ENCODE data around the gene PAX5. TPM values are rescaled to one million over a fixed set of nuclear protein-coding genes. Genes with fewer than 3 reads are reported as not detected.

PAX5 gene
- total RNA-seq, 1 experiment from 2014 or later, result 6.6 TPM

DNA sequence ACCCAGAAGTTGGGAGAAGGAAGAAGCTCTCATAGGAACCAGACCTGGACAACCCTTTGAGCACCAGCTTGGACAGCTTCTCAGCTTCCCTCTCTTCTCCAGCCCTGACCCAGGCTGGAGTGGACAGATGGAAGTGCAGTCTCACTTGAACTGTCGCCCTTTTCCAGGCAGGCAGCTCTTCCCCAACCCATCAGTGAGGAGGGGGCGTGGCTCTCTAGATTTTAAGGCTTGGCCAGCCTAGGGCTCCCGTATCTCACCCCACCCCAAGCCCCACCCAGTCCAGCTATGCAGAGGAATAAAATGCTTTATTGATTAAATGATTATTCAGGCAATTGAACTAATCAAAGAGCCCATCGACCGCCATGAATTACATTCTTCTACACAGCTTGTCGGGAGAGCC is 2.2 kb downstream of the PAX5 start:
- ATAC-seq, result no peak
- Mint-ChIP-seq H3K36me3 (no peaks in the 10 kb centered on the region), H3K9me3 (no peaks in the 10 kb centered on the region), H3K27me3 (ENCODE audit: low read depth) (peaks cover 99% of the 10 kb centered on the region), H3K4me1 (peaks cover 55% of the 10 kb centered on the region), H3K27ac (no peak overlapping the region), H3K4me3 (no peak overlapping the region)
- ChIA-PET CTCF (interaction anchor here (0.6 to 1.2 kb wide), 2 partner anchors 174 to 379 kb away, joined by 3 read pairs; no protein-coding TSS in a partner anchor), POLR2A (no interaction called here)
- TF ChIP-seq FOXK1 (CRISPR knock-in tag; IDR thresholded peaks at IDR 0.05) (no peak), ZNF416 (CRISPR knock-in tag; IDR thresholded peaks at IDR 0.05) (no peak), MXD4 (CRISPR knock-in tag; IDR thresholded peaks at IDR 0.05; ENCODE audit: borderline replicate concordance) (no peak)
- TF ChIP-seq, protein P1, sequence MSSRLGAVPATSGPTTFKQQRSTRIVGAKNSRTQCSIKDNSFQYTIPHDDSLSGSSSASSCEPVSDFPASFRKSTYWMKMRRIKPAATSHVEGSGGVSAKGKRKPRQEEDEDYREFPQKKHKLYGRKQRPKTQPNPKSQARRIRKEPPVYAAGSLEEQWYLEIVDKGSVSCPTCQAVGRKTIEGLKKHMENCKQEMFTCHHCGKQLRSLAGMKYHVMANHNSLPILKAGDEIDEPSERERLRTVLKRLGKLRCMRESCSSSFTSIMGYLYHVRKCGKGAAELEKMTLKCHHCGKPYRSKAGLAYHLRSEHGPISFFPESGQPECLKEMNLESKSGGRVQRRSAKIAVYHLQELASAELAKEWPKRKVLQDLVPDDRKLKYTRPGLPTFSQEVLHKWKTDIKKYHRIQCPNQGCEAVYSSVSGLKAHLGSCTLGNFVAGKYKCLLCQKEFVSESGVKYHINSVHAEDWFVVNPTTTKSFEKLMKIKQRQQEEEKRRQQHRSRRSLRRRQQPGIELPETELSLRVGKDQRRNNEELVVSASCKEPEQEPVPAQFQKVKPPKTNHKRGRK (CRISPR knock-in tag; IDR thresholded peaks at IDR 0.05; ENCODE audit: borderline replicate concordance), result no peak
- TF ChIP-seq, protein P2, sequence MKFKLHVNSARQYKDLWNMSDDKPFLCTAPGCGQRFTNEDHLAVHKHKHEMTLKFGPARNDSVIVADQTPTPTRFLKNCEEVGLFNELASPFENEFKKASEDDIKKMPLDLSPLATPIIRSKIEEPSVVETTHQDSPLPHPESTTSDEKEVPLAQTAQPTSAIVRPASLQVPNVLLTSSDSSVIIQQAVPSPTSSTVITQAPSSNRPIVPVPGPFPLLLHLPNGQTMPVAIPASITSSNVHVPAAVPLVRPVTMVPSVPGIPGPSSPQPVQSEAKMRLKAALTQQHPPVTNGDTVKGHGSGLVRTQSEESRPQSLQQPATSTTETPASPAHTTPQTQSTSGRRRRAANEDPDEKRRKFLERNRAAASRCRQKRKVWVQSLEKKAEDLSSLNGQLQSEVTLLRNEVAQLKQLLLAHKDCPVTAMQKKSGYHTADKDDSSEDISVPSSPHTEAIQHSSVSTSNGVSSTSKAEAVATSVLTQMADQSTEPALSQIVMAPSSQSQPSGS (CRISPR knock-in tag; IDR thresholded peaks at IDR 0.05; ENCODE audit: borderline replicate concordance, low read depth), result no peak
- no peak for DNase-seq (ENCODE audit: low spot score)

DNA sequence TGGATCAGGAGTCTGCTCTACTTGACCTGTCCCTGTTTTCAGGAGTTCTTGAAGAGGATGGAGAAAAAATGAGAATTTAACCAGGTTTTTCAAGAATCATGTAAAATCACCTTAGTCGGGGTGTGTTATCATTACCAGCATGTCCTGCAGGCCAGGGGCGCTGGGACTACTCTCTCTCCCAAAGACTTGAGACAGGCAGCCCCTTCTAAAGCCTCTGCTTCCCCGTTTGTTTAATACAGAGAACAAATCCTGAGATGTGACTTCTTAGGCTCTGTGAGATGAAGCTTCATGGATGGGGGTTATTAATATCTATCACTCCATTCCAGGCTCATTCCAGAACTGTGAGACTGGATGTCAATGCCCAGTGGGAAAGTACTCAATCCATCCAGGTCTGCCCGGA is 3.0 kb downstream of the PAX5 start:
- POLR2A ChIA-PET, result no interaction called here
- TF ChIP-seq, protein P3, sequence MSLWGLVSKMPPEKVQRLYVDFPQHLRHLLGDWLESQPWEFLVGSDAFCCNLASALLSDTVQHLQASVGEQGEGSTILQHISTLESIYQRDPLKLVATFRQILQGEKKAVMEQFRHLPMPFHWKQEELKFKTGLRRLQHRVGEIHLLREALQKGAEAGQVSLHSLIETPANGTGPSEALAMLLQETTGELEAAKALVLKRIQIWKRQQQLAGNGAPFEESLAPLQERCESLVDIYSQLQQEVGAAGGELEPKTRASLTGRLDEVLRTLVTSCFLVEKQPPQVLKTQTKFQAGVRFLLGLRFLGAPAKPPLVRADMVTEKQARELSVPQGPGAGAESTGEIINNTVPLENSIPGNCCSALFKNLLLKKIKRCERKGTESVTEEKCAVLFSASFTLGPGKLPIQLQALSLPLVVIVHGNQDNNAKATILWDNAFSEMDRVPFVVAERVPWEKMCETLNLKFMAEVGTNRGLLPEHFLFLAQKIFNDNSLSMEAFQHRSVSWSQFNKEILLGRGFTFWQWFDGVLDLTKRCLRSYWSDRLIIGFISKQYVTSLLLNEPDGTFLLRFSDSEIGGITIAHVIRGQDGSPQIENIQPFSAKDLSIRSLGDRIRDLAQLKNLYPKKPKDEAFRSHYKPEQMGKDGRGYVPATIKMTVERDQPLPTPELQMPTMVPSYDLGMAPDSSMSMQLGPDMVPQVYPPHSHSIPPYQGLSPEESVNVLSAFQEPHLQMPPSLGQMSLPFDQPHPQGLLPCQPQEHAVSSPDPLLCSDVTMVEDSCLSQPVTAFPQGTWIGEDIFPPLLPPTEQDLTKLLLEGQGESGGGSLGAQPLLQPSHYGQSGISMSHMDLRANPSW (CRISPR knock-in tag; conservative IDR thresholded peaks at IDR 0.05; ENCODE audit: low read depth), result no peak
- TF ChIP-seq, protein P4, sequence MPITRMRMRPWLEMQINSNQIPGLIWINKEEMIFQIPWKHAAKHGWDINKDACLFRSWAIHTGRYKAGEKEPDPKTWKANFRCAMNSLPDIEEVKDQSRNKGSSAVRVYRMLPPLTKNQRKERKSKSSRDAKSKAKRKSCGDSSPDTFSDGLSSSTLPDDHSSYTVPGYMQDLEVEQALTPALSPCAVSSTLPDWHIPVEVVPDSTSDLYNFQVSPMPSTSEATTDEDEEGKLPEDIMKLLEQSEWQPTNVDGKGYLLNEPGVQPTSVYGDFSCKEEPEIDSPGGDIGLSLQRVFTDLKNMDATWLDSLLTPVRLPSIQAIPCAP (CRISPR knock-in tag; IDR thresholded peaks at IDR 0.05), result no peak
- TF ChIP-seq, protein P5, sequence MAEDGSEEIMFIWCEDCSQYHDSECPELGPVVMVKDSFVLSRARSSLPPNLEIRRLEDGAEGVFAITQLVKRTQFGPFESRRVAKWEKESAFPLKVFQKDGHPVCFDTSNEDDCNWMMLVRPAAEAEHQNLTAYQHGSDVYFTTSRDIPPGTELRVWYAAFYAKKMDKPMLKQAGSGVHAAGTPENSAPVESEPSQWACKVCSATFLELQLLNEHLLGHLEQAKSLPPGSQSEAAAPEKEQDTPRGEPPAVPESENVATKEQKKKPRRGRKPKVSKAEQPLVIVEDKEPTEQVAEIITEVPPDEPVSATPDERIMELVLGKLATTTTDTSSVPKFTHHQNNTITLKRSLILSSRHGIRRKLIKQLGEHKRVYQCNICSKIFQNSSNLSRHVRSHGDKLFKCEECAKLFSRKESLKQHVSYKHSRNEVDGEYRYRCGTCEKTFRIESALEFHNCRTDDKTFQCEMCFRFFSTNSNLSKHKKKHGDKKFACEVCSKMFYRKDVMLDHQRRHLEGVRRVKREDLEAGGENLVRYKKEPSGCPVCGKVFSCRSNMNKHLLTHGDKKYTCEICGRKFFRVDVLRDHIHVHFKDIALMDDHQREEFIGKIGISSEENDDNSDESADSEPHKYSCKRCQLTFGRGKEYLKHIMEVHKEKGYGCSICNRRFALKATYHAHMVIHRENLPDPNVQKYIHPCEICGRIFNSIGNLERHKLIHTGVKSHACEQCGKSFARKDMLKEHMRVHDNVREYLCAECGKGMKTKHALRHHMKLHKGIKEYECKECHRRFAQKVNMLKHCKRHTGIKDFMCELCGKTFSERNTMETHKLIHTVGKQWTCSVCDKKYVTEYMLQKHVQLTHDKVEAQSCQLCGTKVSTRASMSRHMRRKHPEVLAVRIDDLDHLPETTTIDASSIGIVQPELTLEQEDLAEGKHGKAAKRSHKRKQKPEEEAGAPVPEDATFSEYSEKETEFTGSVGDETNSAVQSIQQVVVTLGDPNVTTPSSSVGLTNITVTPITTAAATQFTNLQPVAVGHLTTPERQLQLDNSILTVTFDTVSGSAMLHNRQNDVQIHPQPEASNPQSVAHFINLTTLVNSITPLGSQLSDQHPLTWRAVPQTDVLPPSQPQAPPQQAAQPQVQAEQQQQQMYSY (CRISPR knock-in tag; IDR thresholded peaks at IDR 0.05), result no peak
- TF ChIP-seq ZNF423 (CRISPR knock-in tag; IDR thresholded peaks at IDR 0.05) (no peak), TEAD4 (CRISPR knock-in tag; IDR thresholded peaks at IDR 0.05) (no peak), SMAD4 (CRISPR knock-in tag; IDR thresholded peaks at IDR 0.05) (no peak), NFATC4 (CRISPR knock-in tag; IDR thresholded peaks at IDR 0.05) (no peak)
- TF ChIP-seq, protein P6, sequence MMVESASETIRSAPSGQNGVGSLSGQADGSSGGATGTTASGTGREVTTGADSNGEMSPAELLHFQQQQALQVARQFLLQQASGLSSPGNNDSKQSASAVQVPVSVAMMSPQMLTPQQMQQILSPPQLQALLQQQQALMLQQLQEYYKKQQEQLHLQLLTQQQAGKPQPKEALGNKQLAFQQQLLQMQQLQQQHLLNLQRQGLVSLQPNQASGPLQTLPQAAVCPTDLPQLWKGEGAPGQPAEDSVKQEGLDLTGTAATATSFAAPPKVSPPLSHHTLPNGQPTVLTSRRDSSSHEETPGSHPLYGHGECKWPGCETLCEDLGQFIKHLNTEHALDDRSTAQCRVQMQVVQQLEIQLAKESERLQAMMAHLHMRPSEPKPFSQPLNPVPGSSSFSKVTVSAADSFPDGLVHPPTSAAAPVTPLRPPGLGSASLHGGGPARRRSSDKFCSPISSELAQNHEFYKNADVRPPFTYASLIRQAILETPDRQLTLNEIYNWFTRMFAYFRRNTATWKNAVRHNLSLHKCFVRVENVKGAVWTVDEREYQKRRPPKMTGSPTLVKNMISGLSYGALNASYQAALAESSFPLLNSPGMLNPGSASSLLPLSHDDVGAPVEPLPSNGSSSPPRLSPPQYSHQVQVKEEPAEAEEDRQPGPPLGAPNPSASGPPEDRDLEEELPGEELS (CRISPR knock-in tag; IDR thresholded peaks at IDR 0.05), result no peak
- TF ChIP-seq, protein P7, sequence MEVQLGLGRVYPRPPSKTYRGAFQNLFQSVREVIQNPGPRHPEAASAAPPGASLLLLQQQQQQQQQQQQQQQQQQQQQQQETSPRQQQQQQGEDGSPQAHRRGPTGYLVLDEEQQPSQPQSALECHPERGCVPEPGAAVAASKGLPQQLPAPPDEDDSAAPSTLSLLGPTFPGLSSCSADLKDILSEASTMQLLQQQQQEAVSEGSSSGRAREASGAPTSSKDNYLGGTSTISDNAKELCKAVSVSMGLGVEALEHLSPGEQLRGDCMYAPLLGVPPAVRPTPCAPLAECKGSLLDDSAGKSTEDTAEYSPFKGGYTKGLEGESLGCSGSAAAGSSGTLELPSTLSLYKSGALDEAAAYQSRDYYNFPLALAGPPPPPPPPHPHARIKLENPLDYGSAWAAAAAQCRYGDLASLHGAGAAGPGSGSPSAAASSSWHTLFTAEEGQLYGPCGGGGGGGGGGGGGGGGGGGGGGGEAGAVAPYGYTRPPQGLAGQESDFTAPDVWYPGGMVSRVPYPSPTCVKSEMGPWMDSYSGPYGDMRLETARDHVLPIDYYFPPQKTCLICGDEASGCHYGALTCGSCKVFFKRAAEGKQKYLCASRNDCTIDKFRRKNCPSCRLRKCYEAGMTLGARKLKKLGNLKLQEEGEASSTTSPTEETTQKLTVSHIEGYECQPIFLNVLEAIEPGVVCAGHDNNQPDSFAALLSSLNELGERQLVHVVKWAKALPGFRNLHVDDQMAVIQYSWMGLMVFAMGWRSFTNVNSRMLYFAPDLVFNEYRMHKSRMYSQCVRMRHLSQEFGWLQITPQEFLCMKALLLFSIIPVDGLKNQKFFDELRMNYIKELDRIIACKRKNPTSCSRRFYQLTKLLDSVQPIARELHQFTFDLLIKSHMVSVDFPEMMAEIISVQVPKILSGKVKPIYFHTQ (CRISPR knock-in tag; IDR thresholded peaks at IDR 0.05), result no peak
- TF ChIP-seq, protein P8, sequence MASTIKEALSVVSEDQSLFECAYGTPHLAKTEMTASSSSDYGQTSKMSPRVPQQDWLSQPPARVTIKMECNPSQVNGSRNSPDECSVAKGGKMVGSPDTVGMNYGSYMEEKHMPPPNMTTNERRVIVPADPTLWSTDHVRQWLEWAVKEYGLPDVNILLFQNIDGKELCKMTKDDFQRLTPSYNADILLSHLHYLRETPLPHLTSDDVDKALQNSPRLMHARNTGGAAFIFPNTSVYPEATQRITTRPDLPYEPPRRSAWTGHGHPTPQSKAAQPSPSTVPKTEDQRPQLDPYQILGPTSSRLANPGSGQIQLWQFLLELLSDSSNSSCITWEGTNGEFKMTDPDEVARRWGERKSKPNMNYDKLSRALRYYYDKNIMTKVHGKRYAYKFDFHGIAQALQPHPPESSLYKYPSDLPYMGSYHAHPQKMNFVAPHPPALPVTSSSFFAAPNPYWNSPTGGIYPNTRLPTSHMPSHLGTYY (CRISPR knock-in tag; IDR thresholded peaks at IDR 0.05), result no peak

More for the DNA sequence above, 3.0 kb downstream of the PAX5 start:
- ATAC-seq, result no peak
- Mint-ChIP-seq H3K4me1 (peaks cover 53% of the 10 kb centered on the region), H3K36me3 (no peaks in the 10 kb centered on the region), H3K9me3 (no peaks in the 10 kb centered on the region), H3K27me3 (ENCODE audit: low read depth) (peaks cover 99% of the 10 kb centered on the region), H3K4me3 (no peak overlapping the region), H3K27ac (no peak overlapping the region)
- DNase-seq (ENCODE audit: low spot score), result no peak
- CTCF ChIA-PET, result no interaction called here

Data from WTC11 (cell line).